HG02870 (cell line): Measurements from ENCODE around the gene CTCFL.

Source experiments
- ATAC-seq: cut with Tn5 transposase; IDR thresholded peaks from one replicate; pipeline ENCODE4 v1.9.1; 2021; ENCODE audit warnings: mild to moderate bottlenecking, moderate library complexity; ENCODE audit not compliant: unreplicated experiment

The CTCFL gene

DNA sequence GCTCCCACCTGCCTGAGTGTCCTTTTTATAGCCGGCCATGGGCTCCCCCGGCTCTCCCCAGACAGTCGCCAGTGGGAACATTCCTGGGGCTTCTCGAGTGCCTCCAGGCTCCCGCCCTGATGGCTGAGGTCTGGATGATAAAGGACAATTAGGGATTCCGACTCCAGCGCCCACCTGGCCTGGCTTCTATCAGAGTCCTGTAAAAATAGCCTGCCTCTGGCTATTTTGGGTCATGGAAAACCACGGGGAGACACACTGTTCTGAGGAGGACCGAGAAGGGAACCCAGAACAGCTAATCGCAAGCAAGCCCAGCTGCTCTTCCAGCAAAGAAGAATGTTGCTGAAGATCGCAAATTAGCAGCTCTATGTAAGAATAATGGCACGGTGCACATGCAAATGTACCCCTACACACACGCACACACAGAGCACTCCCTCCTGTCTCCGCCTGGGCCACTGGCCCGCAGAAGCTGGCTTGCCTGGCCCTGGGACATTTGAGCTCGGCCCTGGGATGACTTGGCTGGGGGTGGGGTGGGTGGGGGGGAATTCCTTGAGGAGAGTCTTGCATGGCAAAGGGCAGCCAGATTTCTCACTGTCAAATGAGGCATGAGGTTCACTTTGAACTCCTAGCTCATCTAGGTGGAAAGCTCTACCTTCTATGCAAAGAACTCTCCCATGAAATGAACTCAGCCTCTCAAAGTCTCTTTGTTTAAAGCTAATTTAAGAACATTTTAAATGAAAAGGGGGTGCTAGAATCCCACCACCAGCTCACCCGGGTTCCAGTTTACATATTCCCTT lies 55.3 kb downstream of the CTCFL start:
- no peak for ATAC-seq

DNA sequence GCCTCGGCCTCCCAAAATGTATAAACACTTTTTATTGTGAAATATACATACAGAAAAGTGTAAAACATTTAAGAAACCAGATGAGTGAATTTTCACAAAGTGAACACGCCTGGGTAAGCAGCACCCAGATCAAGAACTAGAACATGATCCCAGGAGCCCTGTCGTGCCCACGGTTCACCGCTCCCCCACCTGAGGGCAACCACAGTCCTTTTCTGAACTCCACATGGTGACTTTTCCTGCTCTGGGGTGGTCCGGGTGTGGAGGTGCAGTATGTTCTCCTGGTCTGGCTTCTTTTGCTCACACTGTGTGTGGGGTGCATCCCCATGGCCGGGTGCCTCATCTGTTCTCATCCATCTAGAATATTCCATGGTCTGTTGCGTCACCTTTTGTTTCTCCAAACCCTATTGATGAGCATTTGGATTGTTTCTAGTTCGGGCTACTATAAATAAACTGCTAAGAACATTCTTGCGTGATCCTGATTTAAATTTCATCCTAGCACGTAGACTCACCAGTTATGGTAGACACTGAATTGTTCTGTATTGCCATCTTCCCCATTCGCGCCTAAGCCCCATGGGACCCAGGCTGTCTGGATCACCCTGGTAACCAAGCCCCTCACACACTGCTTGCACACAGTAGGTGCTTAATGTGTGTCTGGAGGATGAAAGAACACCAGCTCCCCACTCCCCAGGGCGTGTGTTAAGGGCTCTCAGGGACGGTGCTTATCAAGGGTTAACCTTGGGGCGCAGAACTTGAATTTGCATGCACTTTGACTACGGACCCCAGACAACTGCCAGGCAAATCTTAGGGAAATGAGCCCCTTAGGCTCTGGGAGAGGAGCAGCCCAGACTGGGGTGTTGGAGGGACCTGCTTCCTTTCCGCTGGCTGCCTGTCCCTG lies 56.2 kb downstream of the CTCFL start:
- ATAC-seq = no peak

DNA sequence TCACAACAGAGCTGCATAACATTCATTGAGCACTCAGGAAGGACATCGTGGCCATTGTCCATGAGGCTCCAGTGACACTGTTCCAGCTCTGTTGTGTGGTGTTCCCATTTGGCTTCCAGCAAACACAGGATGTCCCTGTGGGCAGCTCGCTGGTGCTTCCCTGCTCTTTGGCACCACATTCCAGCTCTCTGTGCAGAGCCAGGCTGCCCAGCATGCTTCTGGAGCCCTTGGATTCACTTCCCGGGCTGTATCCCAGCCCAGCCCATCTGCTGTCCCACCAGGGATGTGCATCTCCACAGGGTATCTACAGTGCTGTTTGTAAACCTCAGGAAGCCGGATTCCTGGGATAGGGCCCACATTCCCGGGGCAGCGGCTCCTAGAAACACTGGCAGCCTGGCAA lies 57.2 kb downstream of the CTCFL start:
- ATAC-seq = no peak

DNA sequence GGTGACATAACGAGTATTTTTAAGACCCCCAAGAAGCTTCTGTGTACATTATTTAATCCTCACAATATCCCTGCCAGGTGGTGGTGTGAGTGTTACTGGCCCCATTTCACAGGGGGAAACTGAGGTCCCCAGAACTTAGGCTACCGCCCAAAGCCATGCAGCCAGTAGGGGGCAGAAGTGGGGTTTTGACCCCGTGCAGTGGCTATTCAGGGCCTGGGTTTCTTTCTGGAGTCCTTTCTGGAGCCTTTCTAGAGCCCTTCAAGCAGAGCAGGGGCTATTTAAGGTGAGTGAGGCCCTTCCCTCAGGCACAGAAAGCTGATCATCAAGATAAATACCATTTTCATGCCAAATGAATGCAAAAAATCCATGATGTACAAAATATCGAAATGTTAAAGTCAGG lies 59.0 kb downstream of the CTCFL start:
- no peak for ATAC-seq

DNA sequence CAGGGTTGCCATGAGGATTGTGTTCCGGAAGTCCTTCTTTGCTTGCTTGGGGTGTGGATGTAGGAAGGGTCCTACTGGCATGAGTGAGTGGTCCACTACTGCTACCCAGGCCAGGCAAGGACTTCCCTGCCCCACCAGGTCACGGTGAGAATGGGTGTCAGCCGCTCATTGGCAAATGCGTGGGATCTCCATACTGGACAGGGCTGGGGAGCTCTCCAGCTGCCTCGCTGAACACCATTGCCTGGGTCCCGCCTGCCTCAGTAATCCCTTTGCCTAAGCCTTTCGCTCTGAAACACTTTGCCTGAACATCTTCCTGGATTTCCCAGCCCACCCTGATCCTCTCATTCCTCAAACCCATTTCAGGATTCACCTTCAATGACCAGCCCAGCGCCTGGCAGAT lies 59.5 kb downstream of the CTCFL start:
- ATAC-seq = no peak

DNA sequence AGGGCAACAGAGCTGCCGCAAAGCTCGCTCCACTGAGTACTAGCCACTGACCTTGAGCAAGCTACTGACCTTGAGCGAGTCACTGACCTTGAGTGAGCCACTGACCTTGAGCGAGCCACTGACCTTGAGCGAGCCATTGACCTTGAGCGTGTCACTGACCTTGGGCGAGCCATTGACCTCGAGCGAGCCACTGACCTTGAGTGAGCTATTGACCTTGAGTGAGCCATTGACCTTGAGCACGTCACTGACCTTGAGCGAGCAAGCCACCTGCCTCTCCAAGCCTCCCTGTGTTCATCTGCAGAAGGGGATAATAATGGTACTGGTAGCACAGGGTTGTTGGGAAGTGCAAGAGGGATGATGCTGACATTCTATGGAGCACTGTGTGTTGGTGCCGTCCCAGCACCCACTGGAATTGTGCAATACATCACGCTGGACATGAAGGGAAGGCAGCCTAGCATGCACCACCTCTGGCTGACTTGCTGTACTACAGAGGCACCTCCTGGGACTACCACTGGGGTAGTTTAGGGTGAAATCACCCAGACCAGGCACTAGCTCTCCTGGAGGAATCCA lies 60.2 kb downstream of the CTCFL start:
- ATAC-seq = no peak

DNA sequence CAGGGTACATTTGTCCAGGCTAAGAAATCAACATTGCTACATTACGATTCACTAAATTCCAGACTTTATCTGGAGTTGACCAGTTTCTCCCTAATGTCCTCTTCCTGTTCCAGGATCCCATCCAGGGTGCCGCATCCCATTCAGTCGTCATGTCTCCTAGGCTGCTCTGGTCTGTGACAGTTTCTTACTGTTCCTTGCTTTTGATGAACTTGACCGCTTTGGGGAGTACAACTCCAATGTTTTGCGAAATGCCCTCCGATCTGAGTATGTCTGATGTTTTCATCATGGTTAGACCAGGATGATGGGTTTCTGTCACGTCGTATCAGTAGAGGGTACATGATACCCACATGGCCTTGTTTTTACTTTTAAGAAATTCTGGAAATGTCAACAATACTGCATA lies 62.2 kb downstream of the CTCFL start:
- no peak for ATAC-seq

DNA sequence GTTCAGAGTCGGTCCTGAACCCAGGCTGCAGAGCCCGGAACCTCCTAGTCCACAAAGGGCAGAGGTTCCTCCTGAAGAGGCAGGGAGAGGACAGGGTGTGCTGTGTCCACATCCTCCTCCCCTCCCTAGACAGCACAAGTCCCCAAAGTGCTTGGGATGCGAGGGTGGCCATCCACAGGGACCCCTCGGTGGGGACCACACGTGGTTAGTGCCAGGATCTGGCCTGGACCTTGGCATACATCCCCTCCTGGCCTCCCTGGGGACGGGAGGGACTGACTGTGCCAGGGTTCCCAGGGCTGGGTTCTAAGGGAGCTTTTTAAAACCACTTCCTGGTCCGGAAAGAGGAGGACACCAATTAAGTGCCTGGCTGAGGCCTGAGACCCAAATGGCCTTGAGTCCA lies 63.2 kb downstream of the CTCFL start:
- ATAC-seq = no peak

DNA sequence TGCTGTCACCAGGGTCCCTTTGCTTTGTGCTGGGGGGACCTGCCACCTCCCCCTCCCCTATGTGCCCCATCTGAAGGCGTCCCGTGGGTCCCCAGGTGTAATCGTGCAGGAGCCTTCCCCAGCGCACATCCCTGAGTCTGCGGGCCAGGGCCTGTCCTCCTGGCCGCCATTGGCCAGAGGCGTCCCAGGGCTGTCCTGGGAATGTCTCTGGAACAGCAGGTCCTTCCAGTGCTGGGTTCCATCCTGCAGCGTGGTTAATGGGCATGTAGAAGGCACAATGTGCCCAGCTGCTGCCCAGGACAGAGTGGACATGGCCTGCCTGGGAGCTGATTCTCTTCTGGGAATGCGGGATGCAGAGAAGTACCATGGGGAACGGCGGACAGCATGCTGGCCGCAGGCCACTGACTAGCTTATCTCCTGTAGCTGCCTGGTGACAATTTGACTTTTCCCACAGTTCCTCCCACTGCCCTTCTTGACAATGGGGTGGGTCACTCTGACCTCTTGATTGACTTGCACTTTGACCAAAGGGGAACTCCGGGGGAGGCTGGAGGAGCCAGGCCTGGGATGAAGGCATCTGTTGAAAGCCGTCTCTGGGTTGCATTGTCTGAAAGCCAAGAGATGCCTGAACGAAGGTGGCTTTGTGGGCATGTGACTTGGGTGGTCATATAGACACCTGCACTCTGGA lies 64.0 kb downstream of the CTCFL start:
- no peak for ATAC-seq

DNA sequence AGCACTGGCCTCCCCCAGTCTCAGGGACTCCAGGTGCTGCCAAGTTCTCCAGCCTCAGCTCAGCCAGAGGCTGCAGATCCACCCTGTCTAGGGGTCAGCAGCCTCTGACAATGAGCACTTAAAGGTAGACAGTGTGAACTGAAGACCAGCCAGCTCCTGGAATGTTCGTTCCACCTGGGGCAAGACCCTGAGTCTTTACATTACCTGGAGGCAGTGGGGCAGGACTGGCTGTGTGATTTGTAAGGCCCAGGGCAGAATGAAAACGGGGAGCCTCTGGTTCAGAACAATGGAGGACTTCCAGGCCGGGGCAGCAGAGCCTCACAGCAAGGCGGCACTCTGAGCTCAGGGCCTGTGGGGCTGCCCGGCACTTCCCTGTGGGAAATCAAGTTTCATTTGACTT lies 65.0 kb downstream of the CTCFL start:
- ATAC-seq = no peak

DNA sequence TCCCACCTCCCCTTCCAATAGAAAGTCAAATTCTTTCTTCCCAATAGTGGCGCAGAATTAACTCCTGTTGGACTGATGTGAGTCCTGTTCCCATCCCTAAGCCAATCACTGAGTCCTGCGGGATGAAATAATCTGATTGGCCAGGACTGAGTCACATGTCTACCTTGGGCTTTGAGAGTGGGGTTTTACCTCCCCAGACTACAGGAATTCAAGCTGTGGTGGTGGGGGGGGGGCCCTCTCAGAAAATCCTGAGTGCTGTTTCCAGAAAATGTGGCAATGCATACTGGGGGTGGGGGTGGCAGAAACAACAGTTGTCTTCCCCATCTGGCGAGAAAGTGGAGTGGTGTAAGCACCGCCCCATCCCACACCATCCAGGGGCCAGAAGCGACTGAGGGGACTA lies 65.7 kb downstream of the CTCFL start:
- ATAC-seq = no peak

DNA sequence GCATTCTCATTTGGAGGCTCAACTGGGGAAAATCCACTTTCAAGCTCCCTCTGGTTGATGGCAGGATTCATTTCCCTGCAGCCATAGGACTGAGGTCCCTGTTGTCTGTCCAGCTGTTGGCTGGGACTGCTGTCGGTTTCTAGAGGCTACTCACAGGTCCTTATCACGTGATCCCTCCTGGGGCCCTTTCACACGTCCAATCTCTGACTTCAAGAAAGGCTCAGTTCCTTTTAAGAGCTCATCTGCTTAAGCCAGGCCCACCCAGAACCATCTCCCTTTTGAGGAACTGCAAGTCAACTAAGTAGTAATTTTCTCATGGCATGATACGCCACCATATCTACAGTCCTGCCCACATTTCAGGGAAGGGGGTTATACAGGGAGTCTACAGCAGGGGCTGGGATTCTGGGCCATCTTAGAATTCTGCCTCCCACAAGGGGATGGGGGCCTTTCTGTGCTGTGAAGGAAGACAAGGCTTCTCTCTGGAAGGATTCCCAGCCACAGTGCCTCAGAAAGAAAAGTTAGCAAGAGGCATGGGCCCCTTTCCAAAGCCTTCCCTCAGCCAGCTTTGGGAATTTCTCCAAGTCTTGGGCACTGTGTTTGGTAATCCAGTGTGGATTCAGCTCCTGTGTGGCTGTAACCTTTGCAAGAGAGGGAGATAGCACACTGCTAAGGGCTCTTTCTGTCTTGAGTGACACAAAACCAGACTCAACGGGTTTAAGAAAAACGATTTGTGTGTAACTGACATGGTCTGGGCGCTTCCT lies 66.4 kb downstream of the CTCFL start:
- no peak for ATAC-seq

DNA sequence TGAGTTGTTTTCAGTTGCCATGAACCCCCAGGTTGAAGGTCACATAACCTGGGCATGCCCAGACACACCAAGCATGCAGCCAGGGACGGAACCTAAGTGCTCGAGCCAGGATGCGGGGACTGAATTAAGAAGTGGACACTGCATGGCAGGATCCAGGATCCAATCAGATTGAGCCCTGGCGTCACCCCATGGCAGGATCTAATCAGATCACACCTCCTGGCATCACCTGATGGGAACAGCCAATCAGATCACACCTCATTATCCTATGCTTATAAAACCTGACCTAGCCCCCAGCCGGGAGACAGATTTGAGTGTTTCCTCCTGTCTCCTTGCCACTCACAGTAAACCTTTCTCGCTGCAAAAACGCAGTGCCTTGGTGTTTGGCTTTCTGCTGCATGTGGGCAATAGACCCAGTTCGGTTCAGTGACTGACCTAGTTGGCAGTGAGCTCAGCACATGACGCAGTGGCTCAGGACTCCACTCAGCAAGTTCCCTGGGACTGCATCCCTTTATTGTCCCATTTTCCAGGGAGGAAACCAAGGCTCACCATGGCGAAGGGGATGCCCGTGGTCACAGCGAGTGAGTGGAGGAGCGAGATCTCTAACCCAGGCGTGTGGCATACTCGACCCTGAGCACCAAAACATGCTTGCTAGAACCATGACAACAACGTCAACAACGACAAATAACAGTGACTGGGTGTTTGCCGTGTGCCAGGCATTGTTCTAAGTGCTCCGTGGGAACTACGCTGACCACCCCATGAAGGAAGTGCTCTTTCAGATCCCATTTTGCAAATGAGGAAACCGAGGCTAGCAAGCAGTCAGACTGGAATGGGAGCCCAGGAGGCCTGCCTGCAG lies 67.5 kb downstream of the CTCFL start:
- ATAC-seq = no peak

DNA sequence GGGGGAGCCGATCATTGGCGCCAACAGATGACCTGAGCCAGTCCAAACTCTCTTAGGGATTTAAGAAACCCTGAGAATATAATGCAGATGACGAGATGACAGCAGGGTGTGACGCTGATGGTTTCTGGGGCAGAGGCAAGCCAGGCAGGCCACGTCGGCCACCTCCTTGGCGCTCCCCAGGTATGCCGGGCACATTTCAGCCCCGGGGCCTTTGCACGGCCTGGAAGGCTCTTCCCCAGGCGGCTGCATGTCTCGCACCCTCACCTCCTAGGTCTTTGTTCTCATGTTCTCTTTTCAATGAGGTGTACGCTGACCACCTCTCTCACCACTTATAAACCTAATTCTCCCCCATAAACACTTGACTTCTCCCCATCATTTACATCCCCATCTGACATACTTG lies 68.8 kb downstream of the CTCFL start:
- ATAC-seq = no peak

DNA sequence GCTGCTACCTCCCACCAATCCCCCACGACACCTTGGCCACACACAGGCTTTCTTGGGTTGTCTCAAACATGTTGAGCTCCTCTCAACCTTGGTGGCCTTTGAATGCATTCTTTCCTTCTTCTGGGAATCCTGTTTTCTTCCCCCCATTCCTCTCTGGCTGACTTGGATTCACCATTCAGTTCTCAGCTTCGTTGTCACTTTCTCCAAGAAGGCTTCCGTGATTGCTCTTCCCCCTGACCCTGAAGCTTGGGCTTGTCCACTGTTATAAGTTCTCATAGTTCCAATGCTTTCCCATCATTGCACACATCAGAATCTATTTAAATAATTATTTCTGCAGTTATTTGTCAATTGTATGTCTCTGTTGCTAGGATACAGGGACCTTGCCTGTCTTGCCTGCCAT lies 69.6 kb downstream of the CTCFL start:
- no peak for ATAC-seq

DNA sequence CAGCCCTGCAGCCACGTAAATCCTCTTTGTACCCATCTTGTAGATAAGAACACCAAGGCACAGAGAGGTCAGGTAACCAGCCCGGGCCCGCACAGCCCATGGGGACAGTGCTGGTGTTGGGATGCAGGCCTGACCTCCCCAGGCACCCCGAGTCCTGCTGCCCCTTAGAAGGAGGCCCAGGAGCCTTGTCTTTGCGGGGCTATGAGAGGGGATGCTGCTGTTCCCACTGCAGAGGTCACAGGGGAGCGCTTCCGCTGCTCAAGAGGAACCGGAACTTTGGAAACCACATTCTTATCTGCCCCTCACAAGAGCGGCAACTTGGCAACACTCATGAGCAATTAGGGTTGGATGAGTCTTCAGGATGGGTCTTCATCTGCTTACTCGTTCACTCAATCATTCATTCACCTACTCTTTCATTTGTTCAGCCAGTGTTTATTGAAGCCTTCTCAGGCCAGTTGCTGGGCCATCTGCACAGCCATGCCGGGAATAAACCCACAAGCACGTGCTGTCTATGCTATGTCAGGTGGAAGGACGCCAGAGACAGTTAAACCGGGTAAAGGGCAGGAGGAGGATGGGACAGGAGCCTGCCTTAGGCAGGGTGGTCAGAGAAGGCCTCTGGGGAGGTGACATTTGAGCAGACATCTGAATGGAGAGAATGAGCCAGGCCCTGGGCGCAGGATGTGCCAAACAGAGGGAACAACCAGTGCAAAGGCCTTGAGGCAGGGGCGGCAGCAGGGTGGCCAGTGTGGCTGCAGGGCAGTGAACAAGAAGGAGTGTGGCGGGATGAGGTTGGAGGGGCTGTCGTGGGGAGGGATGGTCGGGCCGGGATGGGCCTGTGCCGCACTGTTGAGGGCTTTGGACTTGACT lies 72.9 kb downstream of the CTCFL start:
- ATAC-seq = no peak

DNA sequence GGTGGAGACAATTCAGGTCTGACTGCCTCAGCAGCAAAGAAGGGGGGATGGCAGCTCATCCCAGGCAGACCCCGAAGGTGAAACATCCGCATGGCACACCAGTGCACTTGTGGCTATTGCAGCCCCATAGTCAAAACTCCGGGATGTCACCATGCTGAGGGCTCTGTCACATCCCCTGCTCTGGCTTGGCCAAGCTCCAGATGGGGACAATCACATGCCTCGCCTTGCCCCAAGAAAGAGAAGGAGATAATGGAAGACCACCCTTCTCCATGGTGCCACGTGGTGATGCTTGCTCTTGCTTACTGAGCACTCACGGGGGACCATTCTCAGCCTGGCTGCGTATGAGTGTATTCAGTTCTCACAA lies 73.5 kb downstream of the CTCFL start:
- no peak for ATAC-seq

DNA sequence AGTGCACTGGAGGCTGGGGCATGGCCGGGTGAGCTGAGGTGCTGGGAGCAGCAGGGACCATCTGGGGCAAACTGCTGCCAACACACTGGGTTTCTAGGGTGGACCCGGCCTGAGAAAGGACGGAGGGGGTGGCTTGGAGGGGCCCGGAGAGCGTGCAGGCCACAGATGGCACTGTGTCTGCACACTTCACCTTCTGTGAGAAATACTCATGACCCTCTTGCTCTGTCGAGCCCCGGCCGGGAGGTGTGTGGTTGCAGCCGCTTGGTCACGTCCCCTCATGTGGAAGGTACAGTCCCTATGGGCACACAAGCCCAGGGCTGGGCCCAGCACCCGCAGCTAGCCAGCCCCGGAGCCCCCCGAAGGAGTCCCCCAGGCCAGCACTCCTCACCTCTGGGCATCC lies 74.0 kb downstream of the CTCFL start:
- ATAC-seq = peak; percentile 18

DNA sequence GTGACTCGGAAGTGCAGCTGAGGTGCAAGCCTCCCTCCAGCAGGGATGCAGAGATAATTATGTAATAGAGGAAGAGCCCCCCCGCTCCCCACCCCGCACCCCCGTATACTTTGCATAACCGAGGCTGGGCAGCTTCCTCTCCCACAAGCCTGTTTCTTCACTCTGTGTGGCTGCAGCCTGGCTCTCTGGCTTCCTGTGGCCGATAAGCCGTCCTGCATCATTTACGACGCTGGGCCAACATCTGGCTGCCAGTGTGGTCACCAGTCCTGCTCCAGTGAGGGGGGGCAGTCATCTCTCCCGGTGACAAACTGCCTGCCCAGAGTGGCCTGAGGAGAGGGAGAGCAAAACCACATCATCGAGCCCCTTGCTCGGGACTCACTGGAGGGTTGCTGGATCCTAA lies 74.5 kb downstream of the CTCFL start:
- ATAC-seq = peak; percentile 75
